ENCODE results near the gene NXT2.
"Not testable (repeated sequence)": the region's sequence is repeated elsewhere in the genome, so short reads cannot be mapped to it uniquely, and the experiment has no call there.

The NXT2 gene

GRCh38 chrX:109536439-109537323 lies at the start of gene NXT2:
NXT2 (plus strand) TSS chrX:109536844; CDS start chrX:109537007, 163 bp downstream.
- Mint-ChIP-seq H3K27me3 (no peaks in the 10 kb centered on the region), H3K36me3 (ENCODE audit: low read depth) (peaks cover 8% of the 10 kb centered on the region), H3K9me3 (no peaks in the 10 kb centered on the region), H3K4me3 (peak within 1 kb of the TSS; percentile 97), H3K4me1 (ENCODE audit: low read depth) (peaks cover 10% of the 10 kb centered on the region), H3K27ac (peak within 1 kb of the TSS; percentile 99)
- intact Hi-C loops (cut with micrococcal nuclease), result no loop called here

GRCh38 chrX:109487640-109488039 lies 49.0 kb upstream of the NXT2 start:
- Mint-ChIP-seq H3K36me3 (ENCODE audit: low read depth) (no peaks in the 10 kb centered on the region), H3K27me3 (no peaks in the 10 kb centered on the region), H3K4me1 (ENCODE audit: low read depth) (no peaks in the 10 kb centered on the region), H3K9me3 (no peaks in the 10 kb centered on the region), H3K27ac (no peak overlapping the region), H3K4me3 (no peak overlapping the region)
- intact Hi-C loops (cut with micrococcal nuclease), result loop anchor here (2.0 to 5.0 kb wide), 3 partner anchors 45 to 400 kb away; no protein-coding TSS in a partner anchor

GRCh38 chrX:109489174-109489573 lies 47.5 kb upstream of the NXT2 start:
- H3K27me3 Mint-ChIP-seq, result no peaks in the 10 kb centered on the region
- intact Hi-C loops (cut with micrococcal nuclease), result loop anchor here (5.0 kb wide), 2 partner anchors 43 to 398 kb away; no protein-coding TSS in a partner anchor
- no peaks in the 10 kb centered on the region for H3K36me3 Mint-ChIP-seq (ENCODE audit: low read depth)
- H3K4me3 Mint-ChIP-seq, result no peak overlapping the region
- no peak overlapping the region for H3K27ac Mint-ChIP-seq
- H3K9me3 Mint-ChIP-seq, result no peaks in the 10 kb centered on the region
- no peaks in the 10 kb centered on the region for H3K4me1 Mint-ChIP-seq (ENCODE audit: low read depth)

- H3K27me3 Mint-ChIP-seq, result no peaks in the 10 kb centered on the region
- H3K27ac Mint-ChIP-seq, result no peak overlapping the region
- H3K36me3 Mint-ChIP-seq (ENCODE audit: low read depth), result no peaks in the 10 kb centered on the region
- no peak overlapping the region for H3K4me3 Mint-ChIP-seq
- no peaks in the 10 kb centered on the region for H3K4me1 Mint-ChIP-seq (ENCODE audit: low read depth)
- no peaks in the 10 kb centered on the region for H3K9me3 Mint-ChIP-seq
- intact Hi-C loops (cut with micrococcal nuclease), result no loop called here
These were observed 38.2 kb upstream of the NXT2 start for GRCh38 chrX:109498434-109498833.

- Mint-ChIP-seq H3K4me1 (ENCODE audit: low read depth) (no peaks in the 10 kb centered on the region), H3K27ac (no peak overlapping the region), H3K9me3 (no peaks in the 10 kb centered on the region), H3K4me3 (no peak overlapping the region), H3K36me3 (ENCODE audit: low read depth) (no peaks in the 10 kb centered on the region), H3K27me3 (no peaks in the 10 kb centered on the region)
- intact Hi-C loops (cut with micrococcal nuclease), result no loop called here
These were observed 35.5 kb upstream of the NXT2 start for GRCh38 chrX:109501176-109501575.

GRCh38 chrX:109508915-109509314 lies 27.7 kb upstream of the NXT2 start:
- intact Hi-C loops (cut with micrococcal nuclease), result no loop called here
- H3K4me3 Mint-ChIP-seq, result no peak overlapping the region
- no peak overlapping the region for H3K27ac Mint-ChIP-seq
- H3K9me3 Mint-ChIP-seq, result no peaks in the 10 kb centered on the region
- H3K27me3 Mint-ChIP-seq, result no peaks in the 10 kb centered on the region
- H3K4me1 Mint-ChIP-seq (ENCODE audit: low read depth), result no peaks in the 10 kb centered on the region
- no peaks in the 10 kb centered on the region for H3K36me3 Mint-ChIP-seq (ENCODE audit: low read depth)

- no peak overlapping the region for H3K4me3 Mint-ChIP-seq
- no peaks in the 10 kb centered on the region for H3K36me3 Mint-ChIP-seq (ENCODE audit: low read depth)
- no peaks in the 10 kb centered on the region for H3K27me3 Mint-ChIP-seq
- no peaks in the 10 kb centered on the region for H3K4me1 Mint-ChIP-seq (ENCODE audit: low read depth)
- intact Hi-C loops (cut with micrococcal nuclease), result no loop called here
- no peaks in the 10 kb centered on the region for H3K9me3 Mint-ChIP-seq
- no peak overlapping the region for H3K27ac Mint-ChIP-seq
These were observed 25.5 kb upstream of the NXT2 start for GRCh38 chrX:109511113-109511512.

- Mint-ChIP-seq H3K27me3 (no peaks in the 10 kb centered on the region), H3K9me3 (no peaks in the 10 kb centered on the region), H3K36me3 (ENCODE audit: low read depth) (no peaks in the 10 kb centered on the region), H3K4me1 (ENCODE audit: low read depth) (no peaks in the 10 kb centered on the region), H3K4me3 (no peak overlapping the region), H3K27ac (no peak overlapping the region)
- intact Hi-C loops (cut with micrococcal nuclease), result no loop called here
These were observed 17.6 kb upstream of the NXT2 start for GRCh38 chrX:109519001-109519400.

GRCh38 chrX:109533005-109533404 lies 3.6 kb upstream of the NXT2 start:
- peaks cover 8% of the 10 kb centered on the region for H3K36me3 Mint-ChIP-seq (ENCODE audit: low read depth)
- H3K4me1 Mint-ChIP-seq (ENCODE audit: low read depth), result peaks cover 10% of the 10 kb centered on the region
- H3K4me3 Mint-ChIP-seq, result no peak overlapping the region
- intact Hi-C loops (cut with micrococcal nuclease), result loop anchor here (5.0 kb wide), 1 partner anchor 46 kb away; no protein-coding TSS in a partner anchor
- no peaks in the 10 kb centered on the region for H3K9me3 Mint-ChIP-seq
- no peaks in the 10 kb centered on the region for H3K27me3 Mint-ChIP-seq
- H3K27ac Mint-ChIP-seq, result peak overlapping the region; percentile 57

- no peaks in the 10 kb centered on the region for H3K9me3 Mint-ChIP-seq
- H3K4me1 Mint-ChIP-seq (ENCODE audit: low read depth), result peaks cover 10% of the 10 kb centered on the region
- peak overlapping the region; percentile 57 for H3K27ac Mint-ChIP-seq
- H3K27me3 Mint-ChIP-seq, result no peaks in the 10 kb centered on the region
- intact Hi-C loops (cut with micrococcal nuclease), result loop anchor here (5.0 kb wide), 1 partner anchor 46 kb away; no protein-coding TSS in a partner anchor
- no peak overlapping the region for H3K4me3 Mint-ChIP-seq
- H3K36me3 Mint-ChIP-seq (ENCODE audit: low read depth), result peaks cover 8% of the 10 kb centered on the region
These were observed 3.0 kb upstream of the NXT2 start for GRCh38 chrX:109533631-109534030.

GRCh38 chrX:109534933-109535332 lies 1.7 kb upstream of the NXT2 start:
- H3K27me3 Mint-ChIP-seq, result no peaks in the 10 kb centered on the region
- intact Hi-C loops (cut with micrococcal nuclease), result loop anchor here (5.0 kb wide), 1 partner anchor 48 kb away; no protein-coding TSS in a partner anchor
- H3K27ac Mint-ChIP-seq, result peak overlapping the region; percentile 57
- peaks cover 8% of the 10 kb centered on the region for H3K36me3 Mint-ChIP-seq (ENCODE audit: low read depth)
- H3K4me1 Mint-ChIP-seq (ENCODE audit: low read depth), result peaks cover 10% of the 10 kb centered on the region
- no peaks in the 10 kb centered on the region for H3K9me3 Mint-ChIP-seq
- no peak overlapping the region for H3K4me3 Mint-ChIP-seq

- H3K9me3 Mint-ChIP-seq, result no peaks in the 10 kb centered on the region
- peaks cover 8% of the 10 kb centered on the region for H3K36me3 Mint-ChIP-seq (ENCODE audit: low read depth)
- no peak overlapping the region for H3K4me3 Mint-ChIP-seq
- peak overlapping the region; percentile 52 for H3K27ac Mint-ChIP-seq
- no peaks in the 10 kb centered on the region for H3K27me3 Mint-ChIP-seq
- intact Hi-C loops (cut with micrococcal nuclease), result no loop called here
- H3K4me1 Mint-ChIP-seq (ENCODE audit: low read depth), result peaks cover 10% of the 10 kb centered on the region
These were observed 1.1 kb upstream of the NXT2 start for GRCh38 chrX:109535578-109535977.

GRCh38 chrX:109537324-109537665 lies 651 bp downstream of the NXT2 start:
- peak overlapping the region; percentile 99 for H3K27ac Mint-ChIP-seq
- H3K9me3 Mint-ChIP-seq, result no peaks in the 10 kb centered on the region
- no peaks in the 10 kb centered on the region for H3K27me3 Mint-ChIP-seq
- H3K36me3 Mint-ChIP-seq (ENCODE audit: low read depth), result peaks cover 8% of the 10 kb centered on the region
- peak overlapping the region; percentile 97 for H3K4me3 Mint-ChIP-seq
- peaks cover 10% of the 10 kb centered on the region for H3K4me1 Mint-ChIP-seq (ENCODE audit: low read depth)
- intact Hi-C loops (cut with micrococcal nuclease), result no loop called here

GRCh38 chrX:109539007-109539406 lies 2.4 kb downstream of the NXT2 start:
- H3K4me1 Mint-ChIP-seq (ENCODE audit: low read depth); H3K27me3 Mint-ChIP-seq; H3K4me3 Mint-ChIP-seq; H3K27ac Mint-ChIP-seq; H3K9me3 Mint-ChIP-seq; intact Hi-C loops (cut with micrococcal nuclease); H3K36me3 Mint-ChIP-seq (ENCODE audit: low read depth): not testable (repeated sequence)
